ENCODE results near the gene ACO1. TPM values are rescaled to one million over a fixed set of nuclear protein-coding genes. Genes with fewer than 3 reads are reported as not detected.
"Not testable (repeated sequence)": the region's sequence is repeated elsewhere in the genome, so short reads cannot be mapped to it uniquely, and the experiment has no call there.

Gene ACO1
- total RNA-seq, result 26.3 TPM

DNA sequence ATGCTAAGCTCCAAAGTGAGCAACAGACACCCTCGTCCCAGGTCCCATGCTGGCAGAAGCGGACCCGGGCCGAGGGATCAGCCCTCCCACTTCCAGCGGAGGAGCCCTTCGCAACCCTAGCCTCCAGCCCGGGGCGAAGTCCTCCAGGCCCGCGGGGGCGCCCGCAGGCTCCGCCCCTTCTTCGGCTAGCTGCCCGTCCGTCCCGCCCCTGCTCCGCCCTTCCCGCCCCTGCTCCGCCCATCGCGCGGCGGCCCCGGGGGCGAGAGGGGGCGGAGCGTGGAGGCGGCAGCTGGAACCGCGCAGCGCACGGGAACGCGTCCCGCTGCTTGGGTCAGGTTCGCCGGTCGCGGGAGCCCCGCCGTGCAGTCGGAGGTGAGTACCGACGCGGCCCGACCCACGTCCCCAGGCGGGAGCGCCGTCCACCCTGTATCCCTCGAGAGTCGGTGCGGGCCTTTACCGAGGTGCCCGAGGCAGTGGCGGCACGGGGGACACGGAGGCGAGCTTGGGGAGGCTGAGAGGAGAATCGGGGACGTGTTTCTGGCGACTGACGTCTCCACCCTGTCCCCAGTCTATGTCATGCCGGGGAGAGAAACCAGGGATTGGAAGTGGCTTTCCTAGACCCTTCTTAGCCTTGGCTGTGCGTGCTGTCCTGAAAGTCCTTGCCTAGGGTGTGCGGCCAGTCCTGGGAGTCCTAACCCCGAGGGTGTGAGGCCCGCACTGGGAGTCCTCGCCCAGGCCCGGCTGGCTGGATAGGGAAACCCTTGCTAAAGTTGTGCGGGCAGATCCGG is at the start of gene ACO1:
ACO1 (plus strand) TSS at position 280 of the 788 bp plus-strand sequence. CDS start 20,864 bp downstream, outside the sequence.
- intact Hi-C loops (cut with DNase I), result loop anchor here (5.0 to 10.0 kb wide), 4 partner anchors 140 to 770 kb away; partner anchors contain the start of gene RIGI
- DNase-seq (ENCODE audit: low spot score), result peak; percentile 95
- ATAC-seq, result peak; percentile 97

DNA sequence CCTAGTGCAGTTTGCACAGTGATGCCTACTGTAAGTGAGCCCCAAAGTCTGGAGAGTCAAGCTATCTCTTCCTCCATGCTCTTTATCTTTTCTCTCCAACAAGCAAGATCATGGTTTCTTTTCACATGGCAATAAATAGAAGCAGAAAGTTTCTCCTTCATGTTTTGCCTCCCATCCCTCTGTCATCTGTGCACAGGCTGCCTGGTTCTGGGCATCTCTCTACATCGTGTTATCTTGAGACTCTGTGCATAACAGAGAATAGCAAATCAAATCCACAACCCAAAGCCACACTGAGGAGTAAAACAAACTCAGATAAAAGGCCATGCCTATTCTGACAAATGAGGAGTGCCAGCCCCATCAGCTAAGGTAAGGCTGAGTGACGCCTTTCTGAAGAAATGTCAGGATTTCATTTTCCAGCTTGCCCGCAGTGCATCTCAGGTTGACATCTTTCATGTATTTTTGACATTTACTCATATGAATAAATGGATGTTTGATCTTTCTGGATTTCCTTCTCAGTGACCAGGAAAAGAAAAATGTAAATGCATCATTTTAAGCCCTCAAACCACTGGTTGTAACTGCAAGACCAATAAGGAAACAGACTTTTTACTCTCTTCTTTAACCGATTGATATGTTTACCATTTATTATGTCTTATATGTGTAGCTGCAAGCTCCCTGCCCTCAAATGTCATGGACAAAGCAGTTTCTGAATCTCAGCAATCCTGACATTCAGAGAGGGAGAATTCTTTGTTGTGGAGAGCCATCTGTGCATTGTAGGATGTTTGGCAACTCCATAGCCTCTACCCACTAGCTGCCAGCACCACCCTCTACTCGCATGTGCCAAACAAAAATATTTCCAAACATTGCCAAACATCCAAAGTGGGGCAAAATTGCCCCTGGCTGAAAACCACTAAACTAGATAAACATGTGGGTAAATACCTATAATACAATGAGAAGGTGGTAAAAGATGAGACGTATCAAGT is 49.2 kb upstream of the ACO1 start:
- no peak for DNase-seq (ENCODE audit: low spot score)
- intact Hi-C loops (cut with DNase I), result no loop called here
- no peak for ATAC-seq

DNA sequence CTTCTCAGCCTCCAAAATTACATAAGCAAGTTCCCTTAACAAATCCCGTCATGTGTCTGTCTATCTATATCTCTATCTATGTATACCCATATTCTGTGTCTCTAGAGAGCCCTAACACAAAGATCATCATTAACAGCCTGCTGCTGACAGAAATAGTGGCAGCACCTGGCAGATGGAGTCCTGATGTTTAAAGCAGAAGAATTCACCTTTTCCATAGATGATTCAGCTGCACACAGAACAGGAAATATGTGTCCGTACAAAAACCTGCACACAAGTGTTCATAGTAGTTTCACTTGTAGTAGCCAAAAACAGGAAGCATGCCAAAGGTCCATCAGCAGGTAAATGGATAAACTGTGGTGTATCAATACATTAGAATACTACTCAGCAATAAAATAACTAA is 45.0 kb upstream of the ACO1 start:
- intact Hi-C loops (cut with DNase I), result no loop called here
- no peak for ATAC-seq
- DNase-seq (ENCODE audit: low spot score), result no peak

DNA sequence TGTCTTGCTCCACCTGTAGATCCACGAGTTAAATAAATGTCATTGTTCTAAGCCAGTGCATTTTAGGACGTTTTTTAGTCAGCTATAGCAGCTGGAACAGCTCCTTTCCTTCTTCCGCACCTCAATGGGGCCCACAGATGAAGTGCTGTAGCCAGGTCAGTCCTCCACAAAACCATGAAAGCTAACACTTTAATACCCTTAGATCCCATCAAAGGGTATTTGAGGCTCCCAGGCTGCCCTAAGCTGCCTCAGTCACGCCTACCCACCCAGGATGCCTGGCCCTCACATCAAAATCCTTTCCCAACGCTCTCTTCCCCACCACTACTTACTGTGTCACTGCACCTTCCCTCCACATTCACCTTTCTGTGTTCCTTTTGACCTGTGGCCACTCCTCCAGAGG is 44.1 kb upstream of the ACO1 start:
- intact Hi-C loops (cut with DNase I), result no loop called here
- no peak for DNase-seq (ENCODE audit: low spot score)
- ATAC-seq, result no peak

DNA sequence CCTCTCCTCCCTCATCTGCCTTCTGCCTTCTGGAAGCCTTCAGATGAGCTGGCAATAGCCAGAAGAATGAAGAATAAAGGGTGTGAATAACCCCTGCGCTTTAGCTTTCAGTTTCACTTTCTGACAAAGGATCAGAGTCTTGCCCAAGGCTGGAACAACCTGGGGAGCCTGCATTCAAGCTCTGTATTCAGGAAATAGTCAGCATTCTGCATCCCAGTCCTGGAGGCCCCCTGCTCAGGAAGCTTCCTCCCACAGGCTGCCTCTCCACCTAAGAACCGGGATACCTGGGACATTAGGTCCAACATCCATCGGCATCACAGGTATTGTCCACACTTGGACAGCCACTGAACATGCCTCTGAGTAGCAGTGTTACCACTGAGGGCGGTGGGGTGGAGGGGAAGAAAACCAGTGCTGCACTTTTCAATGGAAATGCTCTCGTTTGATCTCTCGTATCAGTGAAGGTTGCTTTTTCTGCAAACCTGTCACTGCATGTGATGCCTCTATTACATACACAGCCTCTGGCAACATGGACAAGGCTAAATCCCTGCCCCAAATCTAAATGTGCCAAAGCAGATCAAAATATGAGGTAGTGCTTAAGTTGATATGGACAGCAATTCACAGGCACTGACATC is 39.8 kb upstream of the ACO1 start:
- intact Hi-C loops (cut with DNase I), result no loop called here
- ATAC-seq (no peak), DNase-seq (ENCODE audit: low spot score) (no peak)

DNA sequence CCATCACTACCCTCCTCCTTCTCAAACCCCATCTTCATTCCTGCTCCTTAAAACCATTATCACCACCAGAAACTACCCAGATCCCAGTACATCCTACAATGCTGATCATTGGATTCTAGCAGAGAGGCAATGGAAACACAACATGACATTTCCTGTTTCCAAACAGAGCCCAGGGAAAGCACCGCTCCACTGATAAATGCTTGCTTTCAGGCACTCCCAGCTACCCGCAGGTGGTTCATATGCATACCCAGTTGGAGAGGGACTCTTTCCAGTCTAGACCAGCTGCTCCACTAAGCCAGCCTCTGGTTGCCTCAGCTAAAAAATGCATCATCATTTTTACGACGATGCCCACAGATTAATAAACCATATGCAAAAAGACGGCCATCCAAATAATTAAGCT is 39.2 kb upstream of the ACO1 start:
- no peak for ATAC-seq
- no peak for DNase-seq (ENCODE audit: low spot score)
- intact Hi-C loops (cut with DNase I), result no loop called here

DNA sequence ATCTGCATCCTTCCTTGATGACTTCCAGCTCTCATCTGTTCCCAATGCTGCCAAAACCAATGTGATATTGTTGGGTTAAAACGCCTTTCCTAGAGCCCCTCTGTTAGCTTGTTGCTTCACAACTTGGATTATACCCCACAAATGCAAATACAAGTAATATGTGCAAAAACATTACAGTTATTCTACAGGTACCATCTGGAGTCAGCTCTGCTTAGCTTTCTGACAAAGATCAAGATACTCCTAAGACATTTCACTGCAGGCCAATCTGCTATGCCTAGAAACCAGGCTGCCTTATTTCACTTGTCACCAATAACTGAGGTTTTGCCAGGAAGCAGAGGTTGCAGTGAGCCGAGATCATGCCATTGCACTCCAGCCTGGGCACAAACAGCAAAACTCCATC is 36.9 kb upstream of the ACO1 start:
- no peak for ATAC-seq
- no peak for DNase-seq (ENCODE audit: low spot score)
- intact Hi-C loops (cut with DNase I), result no loop called here

DNA sequence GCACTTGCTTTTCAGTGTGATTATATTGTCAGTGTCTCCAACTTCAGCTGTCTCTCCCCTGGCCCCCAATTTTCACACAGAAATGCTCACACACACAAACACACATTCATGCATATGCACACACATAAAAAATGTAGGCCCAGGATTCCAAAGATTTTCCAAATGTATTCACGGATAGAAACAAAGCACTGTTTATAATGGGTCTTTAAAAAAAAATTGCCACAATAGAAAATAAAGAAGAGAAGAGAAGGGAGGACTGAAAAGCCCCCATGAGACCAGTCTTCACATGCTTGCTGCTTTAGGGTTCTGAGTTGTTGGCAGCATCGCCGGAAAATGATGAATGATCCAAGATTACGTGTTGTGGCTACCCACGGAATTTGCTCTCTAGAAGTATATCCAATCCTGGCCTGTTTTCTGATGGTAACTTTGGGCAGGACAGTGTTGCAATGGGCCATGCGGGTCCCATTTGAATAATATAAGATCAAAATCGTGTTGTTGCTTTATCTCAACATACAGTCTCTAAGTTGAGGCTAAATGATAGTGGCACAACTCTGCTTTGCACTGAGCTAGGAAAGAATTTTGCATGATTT is 36.2 kb upstream of the ACO1 start:
- intact Hi-C loops (cut with DNase I), result no loop called here
- no peak for DNase-seq (ENCODE audit: low spot score)
- no peak for ATAC-seq

DNA sequence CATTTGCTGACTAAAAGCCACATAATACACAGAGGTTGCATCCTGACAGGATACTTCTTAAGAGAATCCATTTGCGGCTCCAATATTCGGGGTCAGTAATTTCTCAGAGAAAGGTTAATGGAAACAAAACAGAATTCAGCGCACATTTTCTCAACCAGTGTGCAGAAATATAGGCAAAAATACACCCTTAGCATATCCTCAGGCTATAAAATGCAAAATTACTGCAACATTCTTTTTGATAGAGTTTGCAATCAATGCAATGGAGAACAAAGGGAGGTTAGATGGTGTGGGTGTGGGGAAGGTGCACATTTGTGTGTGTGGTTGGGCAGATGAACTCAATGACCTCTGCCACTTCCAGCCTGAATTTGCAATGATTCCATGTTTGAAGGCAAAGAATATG is 35.4 kb upstream of the ACO1 start:
- intact Hi-C loops (cut with DNase I), result no loop called here
- DNase-seq (ENCODE audit: low spot score) (no peak), ATAC-seq (no peak)

DNA sequence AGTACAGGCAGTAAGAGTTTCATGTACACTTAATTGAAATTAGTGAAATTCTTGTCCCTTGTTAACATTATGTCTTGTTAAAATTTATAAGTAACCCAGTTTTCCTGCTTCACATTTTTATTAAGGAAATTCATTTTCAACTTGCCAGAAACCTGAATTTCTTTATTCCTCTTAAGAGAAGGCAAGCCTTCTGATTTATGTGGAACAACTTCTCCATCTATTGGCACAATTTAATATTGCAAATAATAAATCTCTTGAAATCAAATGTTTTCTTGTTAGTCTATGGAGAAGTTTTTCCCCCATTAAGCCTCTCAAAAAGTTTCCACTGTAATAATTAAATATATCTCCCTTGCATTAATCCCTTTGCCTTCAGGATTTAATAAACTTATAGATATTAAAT is 33.8 kb upstream of the ACO1 start:
- intact Hi-C loops (cut with DNase I), result no loop called here
- DNase-seq (ENCODE audit: low spot score), result no peak
- no peak for ATAC-seq

DNA sequence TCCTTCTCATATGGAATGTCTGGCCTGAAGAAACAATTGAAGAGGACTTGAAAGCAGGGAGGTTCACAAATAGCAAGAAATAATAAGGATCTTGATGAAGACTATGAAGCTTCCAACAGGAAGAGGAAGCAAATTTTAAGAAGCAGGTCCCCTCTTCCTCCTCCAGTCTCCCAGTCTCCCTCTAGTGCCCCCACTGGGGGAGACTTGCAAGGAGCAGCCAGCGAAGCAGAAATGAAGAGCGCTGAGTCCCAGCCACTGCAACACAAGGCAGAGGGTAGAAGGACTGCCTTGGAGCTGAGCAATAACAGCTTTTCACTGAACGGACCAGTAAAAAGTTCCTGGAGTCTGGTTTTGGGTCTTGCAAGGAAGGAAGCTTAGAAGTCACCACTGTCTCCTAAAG is 32.6 kb upstream of the ACO1 start:
- DNase-seq (ENCODE audit: low spot score), result no peak
- no peak for ATAC-seq
- intact Hi-C loops (cut with DNase I), result no loop called here

DNA sequence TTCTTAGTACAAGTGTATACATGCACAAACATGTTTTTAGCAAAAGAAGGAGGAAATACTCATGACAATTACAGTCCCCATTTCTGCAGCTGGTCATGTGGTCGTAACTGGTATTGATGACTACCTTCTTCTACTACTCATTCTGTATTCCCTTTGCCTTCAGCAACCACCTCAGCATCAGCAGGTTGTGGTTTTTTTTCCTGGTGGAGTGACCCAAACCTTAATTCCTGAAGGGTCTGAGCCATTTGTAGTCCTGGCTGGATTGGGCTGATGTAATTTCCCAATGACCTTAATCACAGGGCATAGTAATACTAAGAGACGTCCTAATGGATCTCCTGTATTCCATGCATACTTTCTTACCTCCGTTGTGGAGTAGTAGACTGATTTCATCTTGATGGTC is 31.0 kb upstream of the ACO1 start:
- intact Hi-C loops (cut with DNase I); ATAC-seq; DNase-seq (ENCODE audit: low spot score): not testable (repeated sequence)

DNA sequence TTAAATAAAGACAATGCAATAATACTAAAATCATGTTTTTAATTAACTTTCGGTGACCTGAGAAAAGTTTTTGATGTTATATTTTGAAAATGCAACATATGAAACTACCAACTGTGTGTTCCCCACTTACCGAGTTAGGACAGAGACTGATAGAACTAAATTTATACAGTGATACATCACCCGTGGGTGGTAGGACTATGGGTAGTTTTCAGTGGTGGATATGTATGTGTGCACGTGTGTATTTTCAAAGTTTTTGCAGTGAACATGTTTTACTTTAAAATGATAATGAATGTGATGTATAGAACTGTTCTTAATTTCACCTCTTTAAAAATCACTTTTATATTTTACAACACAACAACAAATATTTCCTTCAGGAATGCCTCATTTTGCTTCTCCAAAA is 25.0 kb upstream of the ACO1 start:
- no peak for DNase-seq (ENCODE audit: low spot score)
- intact Hi-C loops (cut with DNase I), result no loop called here
- no peak for ATAC-seq

DNA sequence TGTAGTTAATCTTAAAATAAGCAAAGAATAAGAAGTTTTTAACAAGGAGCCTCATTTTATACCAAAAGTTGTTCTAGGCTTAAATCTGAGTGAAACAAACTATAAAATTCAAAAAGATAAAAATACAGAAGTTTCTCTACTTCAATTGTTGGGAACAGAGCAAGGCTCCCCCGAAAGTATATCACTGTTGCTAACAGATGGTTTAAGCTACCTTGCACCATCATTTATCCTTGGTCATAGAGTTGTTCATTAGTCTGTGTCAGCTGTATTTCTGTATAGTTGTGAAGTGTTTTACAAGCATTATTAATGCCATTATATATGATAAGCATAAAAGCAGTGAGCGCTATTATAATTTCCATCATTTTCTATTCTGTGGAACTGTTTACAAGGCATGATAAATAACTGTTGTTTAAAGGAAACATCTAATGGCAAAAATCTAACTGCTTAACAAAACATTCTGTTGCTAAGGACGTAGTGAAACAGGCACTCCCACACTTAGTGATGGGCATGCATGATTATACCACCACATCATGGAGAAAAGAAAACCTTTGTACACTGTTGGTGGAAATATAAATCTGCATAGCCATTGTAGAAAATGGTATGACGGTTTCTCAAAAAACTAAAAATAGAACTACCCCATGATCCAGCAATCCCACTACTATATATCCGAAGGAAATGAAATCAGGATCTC is 23.3 kb upstream of the ACO1 start:
- ATAC-seq, result no peak
- no peak for DNase-seq (ENCODE audit: low spot score)
- intact Hi-C loops (cut with DNase I), result no loop called here

DNA sequence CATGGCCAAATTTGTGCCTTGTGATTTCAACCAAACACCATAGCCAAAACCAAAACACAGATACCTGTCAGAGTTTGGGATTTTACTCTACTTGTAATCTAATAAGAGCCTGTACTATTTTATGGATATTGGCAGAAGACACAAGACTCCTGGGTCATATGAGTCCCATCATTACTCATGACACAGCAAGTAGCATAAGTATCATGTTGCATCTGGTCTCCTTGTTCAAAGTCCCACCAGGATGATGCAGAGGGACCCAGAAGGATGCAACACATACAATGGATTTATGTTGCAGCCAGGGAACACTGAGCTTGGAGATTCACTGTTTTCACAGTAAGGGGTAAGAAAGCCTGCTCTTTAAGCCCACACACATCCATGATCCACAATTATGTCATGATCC is 13.2 kb upstream of the ACO1 start:
- intact Hi-C loops (cut with DNase I), result no loop called here
- DNase-seq (ENCODE audit: low spot score) (no peak), ATAC-seq (no peak)

DNA sequence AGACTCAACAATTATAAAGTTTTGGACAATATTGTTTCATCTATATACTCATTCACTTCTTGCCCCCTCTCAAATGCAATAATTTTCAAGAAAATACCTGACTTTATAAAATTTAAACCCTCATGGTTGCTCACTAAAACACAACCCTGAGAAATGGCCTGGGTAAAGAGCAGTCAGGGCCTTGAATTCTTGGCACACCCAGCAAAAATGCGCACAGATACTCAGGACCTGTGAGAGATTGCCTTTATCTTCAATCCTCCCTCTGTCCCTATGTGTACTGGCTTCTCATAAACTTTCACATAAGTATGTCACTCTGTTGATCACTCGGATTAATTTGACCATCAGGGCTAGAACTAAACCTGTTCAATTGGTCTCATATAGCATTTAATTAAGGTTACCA is 12.8 kb upstream of the ACO1 start:
- DNase-seq (ENCODE audit: low spot score) (no peak), ATAC-seq (no peak)
- intact Hi-C loops (cut with DNase I), result no loop called here

DNA sequence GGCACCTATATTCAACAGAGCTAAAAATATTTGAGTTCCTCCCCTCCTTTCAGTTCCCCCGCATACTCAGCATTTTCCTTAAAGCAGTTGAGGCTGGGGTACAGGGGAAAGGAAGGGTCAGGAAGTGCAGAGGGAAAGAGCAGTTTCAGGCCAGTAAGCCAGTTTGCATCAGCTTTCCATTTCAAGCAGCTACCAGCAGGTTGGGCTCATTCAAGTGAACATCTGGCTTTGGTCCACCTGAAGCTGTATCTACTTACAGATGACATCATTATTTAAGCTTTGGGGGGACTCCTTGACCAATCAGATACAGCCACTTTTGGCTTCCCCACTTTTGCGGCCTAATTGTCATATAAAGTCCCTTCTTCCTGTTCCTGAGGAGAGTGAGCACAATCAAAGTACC is 8.2 kb upstream of the ACO1 start:
- ATAC-seq, result no peak
- intact Hi-C loops (cut with DNase I), result no loop called here
- DNase-seq (ENCODE audit: low spot score), result no peak

DNA sequence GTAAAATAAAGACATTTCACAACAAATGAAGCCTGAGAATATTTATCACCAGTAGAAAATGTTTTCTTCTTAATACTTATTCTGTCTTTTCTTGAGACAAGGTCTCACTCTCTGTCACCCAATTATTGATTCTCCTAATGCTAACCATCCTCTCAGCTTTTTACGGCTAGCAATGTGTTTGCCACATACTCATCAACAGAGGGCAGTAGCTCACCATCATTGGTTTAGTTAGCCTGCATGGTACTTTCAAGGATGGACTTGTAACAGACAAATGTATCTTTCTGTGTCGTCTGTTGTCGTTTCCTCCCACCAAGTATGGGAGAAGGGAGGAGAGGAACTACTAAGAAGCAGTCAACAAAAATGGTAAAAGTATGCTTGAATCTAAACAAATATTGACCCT is 5.9 kb upstream of the ACO1 start:
- intact Hi-C loops (cut with DNase I), result no loop called here
- no peak for DNase-seq (ENCODE audit: low spot score)

More for the DNA sequence above, 5.9 kb upstream of the ACO1 start:
- ATAC-seq, result peak; percentile 92
